T-helper 1 cell treated with Interleukin-12 subunit alpha and Interleukin-12 subunit beta and Interleukin-4 antibody, amounts not matched to agents 30 μg/mL and 1 μg/mL, for 36 hours (primary cell): ENCODE data around the gene VPS13D.

Source experiments
- H3K27ac Mint-ChIP-seq: one replicate; pipeline ENCODE4 v1.8.0; 2021; ENCODE audit warnings: mild to moderate bottlenecking, mixed read lengths
- H3K27me3 Mint-ChIP-seq: one replicate; pipeline ENCODE4 v1.8.0; 2021; ENCODE audit warnings: low read depth, mixed read lengths
- H3K36me3 Mint-ChIP-seq: one replicate; pipeline ENCODE4 v1.8.0; 2021; ENCODE audit warnings: low read depth, mixed read lengths
- H3K4me1 Mint-ChIP-seq: one replicate; pipeline ENCODE4 v1.8.0; 2021; ENCODE audit warnings: low read depth, mixed read lengths
- H3K4me3 Mint-ChIP-seq: one replicate; pipeline ENCODE4 v1.8.0; 2021; ENCODE audit warnings: mild to moderate bottlenecking, moderate library complexity, mixed read lengths
- H3K9me3 Mint-ChIP-seq: one replicate; pipeline ENCODE4 v1.8.0; 2021; ENCODE audit warnings: mixed read lengths

The VPS13D gene

GRCh38 chr1:12359359-12360133 is 129.7 kb downstream of the VPS13D start:
- no peaks in the 10 kb centered on the region for H3K27me3 Mint-ChIP-seq
- peaks cover 58% of the 10 kb centered on the region for H3K36me3 Mint-ChIP-seq
- H3K9me3 Mint-ChIP-seq, result no peaks in the 10 kb centered on the region
- H3K27ac Mint-ChIP-seq, result no peak overlapping the region
- peaks cover 12% of the 10 kb centered on the region for H3K4me1 Mint-ChIP-seq
- H3K4me3 Mint-ChIP-seq, result no peak overlapping the region

GRCh38 chr1:12368646-12369045 is 138.8 kb downstream of the VPS13D start:
- H3K27ac Mint-ChIP-seq, result no peak overlapping the region
- H3K36me3 Mint-ChIP-seq, result peaks cover 50% of the 10 kb centered on the region
- no peaks in the 10 kb centered on the region for H3K9me3 Mint-ChIP-seq
- H3K4me3 Mint-ChIP-seq, result no peak overlapping the region
- no peaks in the 10 kb centered on the region for H3K27me3 Mint-ChIP-seq
- H3K4me1 Mint-ChIP-seq, result peaks cover 6% of the 10 kb centered on the region

GRCh38 chr1:12369258-12369657 is 139.4 kb downstream of the VPS13D start:
- Mint-ChIP-seq H3K4me3 (no peak overlapping the region), H3K27ac (no peak overlapping the region), H3K27me3 (no peaks in the 10 kb centered on the region), H3K4me1 (peaks cover 6% of the 10 kb centered on the region), H3K9me3 (no peaks in the 10 kb centered on the region), H3K36me3 (peaks cover 52% of the 10 kb centered on the region)

GRCh38 chr1:12370333-12370975 is 140.6 kb downstream of the VPS13D start:
- Mint-ChIP-seq H3K36me3 (peaks cover 48% of the 10 kb centered on the region), H3K9me3 (no peaks in the 10 kb centered on the region), H3K4me1 (peaks cover 4% of the 10 kb centered on the region), H3K27ac (no peak overlapping the region), H3K27me3 (no peaks in the 10 kb centered on the region), H3K4me3 (no peak overlapping the region)

GRCh38 chr1:12371053-12371452 is 141.2 kb downstream of the VPS13D start:
- peaks cover 8% of the 10 kb centered on the region for H3K4me1 Mint-ChIP-seq

GRCh38 chr1:12372180-12372579 is 142.3 kb downstream of the VPS13D start:
- no peak overlapping the region for H3K4me3 Mint-ChIP-seq
- H3K27ac Mint-ChIP-seq, result no peak overlapping the region
- H3K4me1 Mint-ChIP-seq, result peaks cover 14% of the 10 kb centered on the region
- peaks cover 52% of the 10 kb centered on the region for H3K36me3 Mint-ChIP-seq
- H3K27me3 Mint-ChIP-seq, result no peaks in the 10 kb centered on the region
- H3K9me3 Mint-ChIP-seq, result no peaks in the 10 kb centered on the region

More at GRCh38 chr1:12371053-12371452, 141.2 kb downstream of the VPS13D start:
- Mint-ChIP-seq H3K4me3 (no peak overlapping the region), H3K36me3 (peaks cover 50% of the 10 kb centered on the region), H3K27me3 (no peaks in the 10 kb centered on the region), H3K9me3 (no peaks in the 10 kb centered on the region), H3K27ac (no peak overlapping the region)

- Mint-ChIP-seq H3K4me1 (peaks cover 14% of the 10 kb centered on the region), H3K9me3 (no peaks in the 10 kb centered on the region), H3K27me3 (no peaks in the 10 kb centered on the region), H3K4me3 (no peak overlapping the region), H3K36me3 (peaks cover 52% of the 10 kb centered on the region), H3K27ac (no peak overlapping the region)
Measured at GRCh38 chr1:12372761-12373160, 142.9 kb downstream of the VPS13D start.

GRCh38 chr1:12375133-12375829 is 145.5 kb downstream of the VPS13D start:
- no peaks in the 10 kb centered on the region for H3K27me3 Mint-ChIP-seq
- peaks cover 54% of the 10 kb centered on the region for H3K36me3 Mint-ChIP-seq
- H3K9me3 Mint-ChIP-seq, result no peaks in the 10 kb centered on the region
- H3K4me1 Mint-ChIP-seq, result peaks cover 12% of the 10 kb centered on the region
- no peak overlapping the region for H3K4me3 Mint-ChIP-seq
- H3K27ac Mint-ChIP-seq, result no peak overlapping the region

GRCh38 chr1:12376236-12377045 is 146.6 kb downstream of the VPS13D start:
- H3K27ac Mint-ChIP-seq, result no peak overlapping the region
- no peaks in the 10 kb centered on the region for H3K27me3 Mint-ChIP-seq
- H3K9me3 Mint-ChIP-seq, result no peaks in the 10 kb centered on the region
- peaks cover 50% of the 10 kb centered on the region for H3K36me3 Mint-ChIP-seq
- H3K4me1 Mint-ChIP-seq, result peaks cover 12% of the 10 kb centered on the region
- H3K4me3 Mint-ChIP-seq, result no peak overlapping the region

- H3K27me3 Mint-ChIP-seq, result no peaks in the 10 kb centered on the region
- H3K4me3 Mint-ChIP-seq, result no peak overlapping the region
- peaks cover 60% of the 10 kb centered on the region for H3K36me3 Mint-ChIP-seq
- H3K9me3 Mint-ChIP-seq, result peaks cover 5% of the 10 kb centered on the region
- no peak overlapping the region for H3K27ac Mint-ChIP-seq
- peaks cover 35% of the 10 kb centered on the region for H3K4me1 Mint-ChIP-seq
Measured at GRCh38 chr1:12380326-12381249, 150.8 kb downstream of the VPS13D start.

GRCh38 chr1:12383001-12383400 is 153.2 kb downstream of the VPS13D start:
- no peak overlapping the region for H3K27ac Mint-ChIP-seq
- H3K4me1 Mint-ChIP-seq, result peaks cover 40% of the 10 kb centered on the region
- H3K36me3 Mint-ChIP-seq, result peaks cover 70% of the 10 kb centered on the region
- no peaks in the 10 kb centered on the region for H3K27me3 Mint-ChIP-seq
- no peak overlapping the region for H3K4me3 Mint-ChIP-seq
- peaks cover 26% of the 10 kb centered on the region for H3K9me3 Mint-ChIP-seq

GRCh38 chr1:12383786-12384185 is 154.0 kb downstream of the VPS13D start:
- Mint-ChIP-seq H3K27me3 (no peaks in the 10 kb centered on the region), H3K4me1 (peaks cover 40% of the 10 kb centered on the region), H3K4me3 (peak overlapping the region; percentile 25), H3K9me3 (peaks cover 34% of the 10 kb centered on the region), H3K36me3 (peaks cover 74% of the 10 kb centered on the region), H3K27ac (peak overlapping the region; percentile 58)

- H3K27ac Mint-ChIP-seq, result peak overlapping the region; percentile 75
- H3K9me3 Mint-ChIP-seq, result peaks cover 38% of the 10 kb centered on the region
- peaks cover 40% of the 10 kb centered on the region for H3K4me1 Mint-ChIP-seq
- H3K36me3 Mint-ChIP-seq, result peaks cover 75% of the 10 kb centered on the region
- H3K27me3 Mint-ChIP-seq, result no peaks in the 10 kb centered on the region
- peak overlapping the region; percentile 28 for H3K4me3 Mint-ChIP-seq
Measured at GRCh38 chr1:12384836-12385456, 155.1 kb downstream of the VPS13D start.
